ENCODE measurements around the gene B3GLCT.

DNA sequence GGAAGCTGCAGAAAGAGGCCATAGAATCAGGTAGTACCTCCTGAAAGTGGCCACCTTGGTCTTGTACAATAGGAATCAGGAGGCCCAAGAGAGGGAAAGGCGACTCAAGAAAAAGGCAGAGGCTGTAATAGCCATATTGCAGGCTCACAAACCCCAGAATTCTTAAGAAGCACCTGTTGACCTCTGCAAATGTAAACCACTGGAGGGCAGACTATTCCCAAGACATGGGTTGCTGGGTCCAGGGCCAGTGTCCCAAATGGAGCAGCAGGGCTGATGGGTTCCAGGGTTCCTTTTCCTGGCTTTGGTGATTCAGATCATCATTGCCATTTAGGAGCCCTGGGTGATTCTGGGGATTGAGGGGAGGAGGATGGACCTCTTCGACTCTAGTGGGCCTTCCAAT lies 167.6 kb downstream of the B3GLCT start:
- TF ChIP-seq EZH2 (IDR thresholded peaks at IDR 0.05; ENCODE audit: insufficient read depth, poor library complexity, severe bottlenecking) (no peak), EZH2phosphoT487 (IDR thresholded peaks at IDR 0.05; ENCODE audit: insufficient read depth, low read depth) (no peak)

All from GM23248 (cell line).